HepG2 (cell line): Measurements from ENCODE around the gene PCDH11Y. TPM values are rescaled to one million over a fixed set of nuclear protein-coding genes. Genes with fewer than 3 reads are reported as not detected.

Source experiments
- polyA plus RNA-seq, 8 experiments: library from polyadenylated mRNA; depleted of rRNA in 3 of 8; stranded (reverse) in 7 of 8; unstranded in 1 of 8; fragments of >200 nt; fragmentation: Illumina TruSeq in 4 of 8; extraction: Trizol in 4 of 8; gene quantifications; 2 replicates each; pipeline versions ENCODE4 v1.2.1 to v1.2.3, GENCODE V29; 2011 to 2016; ENCODE audit warnings: low read depth in 4 of 8, missing spikeins in 1 of 8, mixed read lengths in 1 of 8; ENCODE audit not compliant: insufficient read depth in 1 of 8
- small RNA-seq, 3 experiments: library from RNA; depleted of rRNA; stranded (forward); fragments of <200 nt; gene quantifications; one replicate each; pipeline ENCODE3, GENCODE V24; 2012; ENCODE audit warnings: low read depth in 2 of 3, low replicate concordance in 1 of 3; ENCODE audit not compliant: insufficient read length in 3 of 3, insufficient read depth in 2 of 3
- total RNA-seq, 5 experiments: library from RNA; depleted of rRNA; stranded (reverse); fragments of >200 nt; fragmentation: Illumina TruSeq; extraction: Trizol; gene quantifications; 2 replicates each; pipeline ENCODE4 v1.2.3, GENCODE V29; 2016; ENCODE audit warnings: low read depth in 1 of 5

Gene PCDH11Y
- total and polyA plus RNA-seq, 2 of the 13 experiments (the other 11 are each of a cell fraction or from before 2014, with no cell fraction given), result under 0.01 TPM; not detected in 1

Small RNA genes within 50 kb of the gene (small RNA-seq; reads per million reads assigned to genes)
- gene RNU2-57P, result 0 reads per million in 3 experiments
- gene SNX3P1Y, result 0 reads per million in 3 experiments
